Breast epithelium (tissue), 3 donors: ENCODE data around the gene BMAL1.

Experiments used
- POLR2A ChIP-seq: fragments of 450-650 bp; IDR thresholded peaks from one replicate; pipeline ENCODE4 v1.6.1; 2016; ENCODE audit warnings: antibody characterized with exemption, mild to moderate bottlenecking, moderate library complexity
- POLR2AphosphoS5 ChIP-seq, 3 donors: sonication (generic); formaldehyde crosslinking; IDR thresholded peaks; one replicate each; pipeline ENCODE4 v1.6.1; 2017; ENCODE audit warnings: antibody characterized with exemption in 3 of 3
- TF ChIP-seq, protein P1 (sequence below), 3 donors: fragments of 450-650 bp; IDR thresholded peaks; one replicate each; pipeline ENCODE4 v1.5.1; 2016 to 2017; ENCODE audit warnings: antibody characterized with exemption in 3 of 3, mild to moderate bottlenecking in 3 of 3, moderate library complexity in 3 of 3

DNA sequence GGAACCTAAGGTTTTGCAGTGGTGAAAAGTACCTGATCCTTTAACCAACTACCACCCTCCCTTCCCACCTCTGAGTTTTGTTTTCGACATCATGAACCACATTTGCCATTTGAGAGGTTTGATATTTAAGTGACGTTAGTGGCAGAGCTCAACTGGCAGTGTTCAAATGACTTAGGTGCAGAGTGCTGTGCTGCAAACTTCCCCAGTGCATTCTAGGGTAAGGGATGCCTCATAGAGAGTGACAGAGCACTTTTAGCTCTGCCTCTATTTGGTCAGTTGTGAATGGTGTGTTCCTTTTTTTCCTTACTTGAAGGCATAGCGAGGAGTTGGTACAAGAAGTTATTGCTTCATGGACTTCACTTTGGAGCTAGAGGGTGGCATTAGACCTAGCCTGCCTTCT is 9.4 kb downstream of the BMAL1 start:
- TF ChIP-seq POLR2A (no peak), POLR2AphosphoS5 (IDR thresholded peaks at IDR 0.05) (no peak)
- TF ChIP-seq, protein P1, sequence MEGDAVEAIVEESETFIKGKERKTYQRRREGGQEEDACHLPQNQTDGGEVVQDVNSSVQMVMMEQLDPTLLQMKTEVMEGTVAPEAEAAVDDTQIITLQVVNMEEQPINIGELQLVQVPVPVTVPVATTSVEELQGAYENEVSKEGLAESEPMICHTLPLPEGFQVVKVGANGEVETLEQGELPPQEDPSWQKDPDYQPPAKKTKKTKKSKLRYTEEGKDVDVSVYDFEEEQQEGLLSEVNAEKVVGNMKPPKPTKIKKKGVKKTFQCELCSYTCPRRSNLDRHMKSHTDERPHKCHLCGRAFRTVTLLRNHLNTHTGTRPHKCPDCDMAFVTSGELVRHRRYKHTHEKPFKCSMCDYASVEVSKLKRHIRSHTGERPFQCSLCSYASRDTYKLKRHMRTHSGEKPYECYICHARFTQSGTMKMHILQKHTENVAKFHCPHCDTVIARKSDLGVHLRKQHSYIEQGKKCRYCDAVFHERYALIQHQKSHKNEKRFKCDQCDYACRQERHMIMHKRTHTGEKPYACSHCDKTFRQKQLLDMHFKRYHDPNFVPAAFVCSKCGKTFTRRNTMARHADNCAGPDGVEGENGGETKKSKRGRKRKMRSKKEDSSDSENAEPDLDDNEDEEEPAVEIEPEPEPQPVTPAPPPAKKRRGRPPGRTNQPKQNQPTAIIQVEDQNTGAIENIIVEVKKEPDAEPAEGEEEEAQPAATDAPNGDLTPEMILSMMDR (IDR thresholded peaks at IDR 0.05) = no peak
